Epithelial cell of esophagus (primary cell): ENCODE measurements around the gene CEMIP.

Experiments
- DNase-seq: peaks from one replicate; pipeline ENCODE4 v3.0.0; 2010; ENCODE audit warnings: low read depth
- H3K4me3 ChIP-seq: 2 replicates; pipeline ENCODE4 v1.5.1; 2011; ENCODE audit warnings: mild to moderate bottlenecking, low read length, control low read depth
- TF ChIP-seq, protein P1 (sequence below): IDR thresholded peaks from 2 replicates; pipeline ENCODE4 v1.5.1; 2011; ENCODE audit warnings: low read depth, mild to moderate bottlenecking, low read length, control low read depth, inconsistent platforms; ENCODE audit not compliant: insufficient read depth; ENCODE audit errors: missing control alignments

Gene CEMIP

DNA sequence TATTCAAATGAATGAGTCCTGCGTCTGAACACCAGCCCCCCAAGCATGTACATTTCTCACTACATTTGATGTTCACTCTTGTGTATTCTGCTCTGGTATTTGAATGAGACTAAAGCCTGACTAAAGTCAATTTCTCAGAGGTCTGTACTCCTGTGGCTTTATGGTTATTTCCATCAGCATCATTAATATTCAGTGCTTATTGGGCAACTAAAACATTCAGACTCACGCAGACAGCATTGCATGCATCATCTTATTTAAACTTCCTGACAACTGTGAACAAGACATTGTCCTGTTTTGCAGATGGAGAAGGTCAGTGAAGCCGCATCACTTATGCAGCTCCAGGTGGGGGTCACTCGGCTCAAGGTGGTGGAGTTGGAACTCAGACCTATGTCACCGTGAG, 11.1 kb downstream of the CEMIP start:
- TF ChIP-seq, protein P1, sequence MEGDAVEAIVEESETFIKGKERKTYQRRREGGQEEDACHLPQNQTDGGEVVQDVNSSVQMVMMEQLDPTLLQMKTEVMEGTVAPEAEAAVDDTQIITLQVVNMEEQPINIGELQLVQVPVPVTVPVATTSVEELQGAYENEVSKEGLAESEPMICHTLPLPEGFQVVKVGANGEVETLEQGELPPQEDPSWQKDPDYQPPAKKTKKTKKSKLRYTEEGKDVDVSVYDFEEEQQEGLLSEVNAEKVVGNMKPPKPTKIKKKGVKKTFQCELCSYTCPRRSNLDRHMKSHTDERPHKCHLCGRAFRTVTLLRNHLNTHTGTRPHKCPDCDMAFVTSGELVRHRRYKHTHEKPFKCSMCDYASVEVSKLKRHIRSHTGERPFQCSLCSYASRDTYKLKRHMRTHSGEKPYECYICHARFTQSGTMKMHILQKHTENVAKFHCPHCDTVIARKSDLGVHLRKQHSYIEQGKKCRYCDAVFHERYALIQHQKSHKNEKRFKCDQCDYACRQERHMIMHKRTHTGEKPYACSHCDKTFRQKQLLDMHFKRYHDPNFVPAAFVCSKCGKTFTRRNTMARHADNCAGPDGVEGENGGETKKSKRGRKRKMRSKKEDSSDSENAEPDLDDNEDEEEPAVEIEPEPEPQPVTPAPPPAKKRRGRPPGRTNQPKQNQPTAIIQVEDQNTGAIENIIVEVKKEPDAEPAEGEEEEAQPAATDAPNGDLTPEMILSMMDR = no peak
- no peak for DNase-seq
- H3K4me3 ChIP-seq = no peak overlapping the region

DNA sequence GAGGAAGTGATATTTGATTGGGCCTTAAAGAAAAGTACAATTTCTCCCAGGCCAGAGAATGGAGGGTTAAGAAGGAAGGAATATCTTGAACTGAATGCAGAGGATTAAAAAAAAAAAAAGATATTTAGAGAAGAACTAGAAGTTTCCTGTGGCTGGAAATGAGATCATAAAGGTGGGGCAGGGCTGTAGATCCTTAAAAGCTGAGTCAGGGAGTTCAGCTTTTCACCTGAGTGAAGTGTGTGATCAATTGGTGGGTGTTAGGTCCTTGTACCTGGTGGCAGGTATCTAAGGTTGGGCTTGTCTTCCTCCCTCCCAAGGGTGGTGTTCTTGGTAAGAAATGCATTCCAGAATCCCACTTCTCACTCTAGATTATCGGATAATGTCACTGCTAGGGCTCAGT, 11.8 kb downstream of the CEMIP start:
- peak; percentile 68 for DNase-seq

DNA sequence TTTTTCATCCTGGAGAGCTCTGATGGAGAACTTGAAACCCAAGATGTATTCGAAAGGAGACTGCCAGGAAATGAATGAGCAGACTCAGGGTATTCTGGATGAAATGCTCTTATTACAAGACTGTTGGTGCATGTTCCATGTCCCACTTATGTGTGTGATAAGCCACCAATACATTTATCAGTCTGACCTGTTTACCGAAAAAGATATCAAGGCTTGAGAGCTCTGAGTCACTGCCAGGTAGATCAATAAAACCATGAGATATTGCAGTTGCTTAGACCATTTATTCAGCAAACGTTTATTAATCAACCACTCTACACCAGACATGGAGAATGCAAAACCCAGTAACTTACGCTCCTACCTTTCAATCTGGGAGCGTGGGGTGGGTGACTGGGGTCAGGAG, 17.2 kb downstream of the CEMIP start:
- TF ChIP-seq, protein P1 = no peak
- no peak for DNase-seq

More for the DNA sequence above, 11.8 kb downstream of the CEMIP start:
- no peak overlapping the region for H3K4me3 ChIP-seq
- TF ChIP-seq, protein P1 = no peak

DNA sequence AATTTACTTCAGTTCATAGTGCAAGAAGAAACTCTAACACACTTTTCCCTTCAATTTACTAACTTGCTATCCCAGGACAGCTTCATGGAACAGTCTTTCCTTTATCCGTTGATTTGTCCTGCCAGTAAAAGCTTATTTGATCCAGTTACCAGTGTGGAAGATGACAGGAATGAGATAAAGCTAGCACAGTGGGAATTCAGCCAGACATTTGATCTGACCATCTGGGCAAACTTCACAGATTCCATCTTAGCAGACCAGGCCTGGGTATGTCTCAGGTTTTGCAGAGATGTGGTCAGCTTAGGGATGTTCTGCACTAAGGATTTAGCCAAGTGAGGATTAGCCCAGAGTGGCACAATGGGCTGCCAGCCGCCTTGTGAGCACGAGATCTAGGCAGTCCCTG, 19.7 kb downstream of the CEMIP start:
- TF ChIP-seq, protein P1 = no peak
- DNase-seq = no peak

More for the DNA sequence above, 17.2 kb downstream of the CEMIP start:
- no peak overlapping the region for H3K4me3 ChIP-seq

DNA sequence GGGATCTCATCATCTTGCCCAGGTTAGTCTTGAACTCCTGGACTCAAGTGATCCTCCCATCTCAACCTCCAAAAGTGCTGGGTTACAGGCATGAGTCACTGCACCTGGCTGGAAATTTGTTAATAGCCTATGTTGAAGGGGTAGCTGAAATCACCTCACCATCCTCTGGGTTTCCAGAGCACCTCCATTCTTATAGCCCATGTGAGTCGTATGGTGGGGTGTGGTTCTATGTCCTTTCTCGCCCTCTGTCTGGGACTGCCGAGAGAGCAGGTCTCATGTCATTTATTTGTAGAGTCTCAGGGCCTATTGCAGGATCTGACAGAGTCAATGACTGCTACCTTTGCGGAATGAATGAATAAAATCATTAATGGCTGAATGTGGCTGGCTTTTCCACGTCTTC, 20.9 kb downstream of the CEMIP start:
- H3K4me3 ChIP-seq = no peak overlapping the region
- TF ChIP-seq, protein P1 = no peak
- peak; percentile 39 for DNase-seq

More for the DNA sequence above, 19.7 kb downstream of the CEMIP start:
- H3K4me3 ChIP-seq = no peak overlapping the region

DNA sequence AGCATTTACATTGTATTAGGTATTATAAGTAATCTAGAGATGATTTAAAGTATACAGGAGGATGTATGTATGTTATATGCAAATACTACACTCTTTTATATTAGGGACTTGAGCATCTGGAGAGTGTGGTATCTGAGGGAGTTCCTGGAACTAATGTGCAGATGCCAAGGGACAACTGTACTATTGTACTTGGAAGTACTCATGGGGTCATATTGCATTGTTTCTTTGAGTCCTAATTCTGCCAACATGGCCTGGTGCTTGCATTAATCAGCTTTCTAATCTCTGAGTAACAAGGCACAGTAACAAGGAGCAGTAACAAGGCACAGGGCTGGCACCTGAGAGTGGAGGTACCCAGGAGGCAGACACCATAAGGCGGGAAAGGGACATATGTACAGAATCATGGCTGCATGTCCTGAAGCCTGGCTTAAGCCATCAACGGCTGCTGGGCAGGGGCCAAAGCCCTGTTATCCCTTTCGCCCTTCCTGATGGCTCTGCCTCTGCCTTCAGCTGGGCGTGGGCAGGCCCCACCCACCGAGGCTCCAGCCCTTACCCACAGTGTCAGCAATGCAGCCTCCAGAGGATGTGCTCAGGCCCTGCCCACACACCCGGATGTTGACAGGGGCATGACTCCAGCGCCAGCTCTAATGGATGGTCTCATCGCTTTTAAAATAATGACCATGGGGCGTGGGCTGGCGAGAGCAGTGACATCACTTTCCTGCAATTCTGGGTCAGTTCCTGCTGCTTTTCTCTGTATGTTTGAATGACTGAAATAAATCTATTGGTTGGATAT, 22.9 kb downstream of the CEMIP start:
- TF ChIP-seq, protein P1 = no peak
- DNase-seq = peak; percentile 55

More for the DNA sequence above, 22.9 kb downstream of the CEMIP start:
- H3K4me3 ChIP-seq = no peak overlapping the region
